ENCODE results near the gene TUBGCP2.

The TUBGCP2 gene

GRCh38 chr10:133308421-133309099 lies at the start of gene TUBGCP2, which contains the start of gene ZNF511:
TSS of gene TUBGCP2 (minus strand) at chr10:133308872. CDS start at chr10:133302941, 5,931 bp downstream.
TSS of gene ZNF511 (plus strand) at chr10:133308914. CDS start at chr10:133308944, 30 bp downstream.
- DNase-seq (ENCODE audit: low spot score) = peak; percentile 96

GRCh38 chr10:133357285-133358161 lies 48.9 kb upstream of the TUBGCP2 start, which contains the start of gene FUOM:
TSS of gene FUOM (minus strand) at chr10:133358019. CDS start at chr10:133358007, 12 bp downstream.
- DNase-seq (ENCODE audit: low spot score) = peak; percentile 95

- DNase-seq (ENCODE audit: low spot score) = no peak
Observed at GRCh38 chr10:133356549-133357284, 48.0 kb upstream of the TUBGCP2 start.

GRCh38 chr10:133355991-133356390 lies 47.3 kb upstream of the TUBGCP2 start:
- no peak for DNase-seq (ENCODE audit: low spot score)

- no peak for DNase-seq (ENCODE audit: low spot score)
Observed at GRCh38 chr10:133355266-133355665, 46.6 kb upstream of the TUBGCP2 start.

GRCh38 chr10:133354672-133355240 lies 46.1 kb upstream of the TUBGCP2 start:
- DNase-seq (ENCODE audit: low spot score) = no peak

GRCh38 chr10:133353988-133354605 lies 45.4 kb upstream of the TUBGCP2 start:
- DNase-seq (ENCODE audit: low spot score) = no peak

- no peak for DNase-seq (ENCODE audit: low spot score)
Observed at GRCh38 chr10:133353202-133353959, 44.7 kb upstream of the TUBGCP2 start.

- no peak for DNase-seq (ENCODE audit: low spot score)
Observed at GRCh38 chr10:133351408-133352318, 43.0 kb upstream of the TUBGCP2 start.

- DNase-seq (ENCODE audit: low spot score) = no peak
Observed at GRCh38 chr10:133350950-133351329, 42.3 kb upstream of the TUBGCP2 start.

- no peak for DNase-seq (ENCODE audit: low spot score)
Observed at GRCh38 chr10:133350283-133350949, 41.7 kb upstream of the TUBGCP2 start.

GRCh38 chr10:133349577-133350011 lies 40.9 kb upstream of the TUBGCP2 start:
- no peak for DNase-seq (ENCODE audit: low spot score)

- DNase-seq (ENCODE audit: low spot score) = no peak
Observed at GRCh38 chr10:133349160-133349568, 40.5 kb upstream of the TUBGCP2 start.

- no peak for DNase-seq (ENCODE audit: low spot score)
Observed at GRCh38 chr10:133347710-133348517, 39.2 kb upstream of the TUBGCP2 start.

GRCh38 chr10:133346413-133346812 lies 37.7 kb upstream of the TUBGCP2 start:
- no peak for DNase-seq (ENCODE audit: low spot score)

- no peak for DNase-seq (ENCODE audit: low spot score)
Observed at GRCh38 chr10:133344236-133344635, 35.6 kb upstream of the TUBGCP2 start.

- no peak for DNase-seq (ENCODE audit: low spot score)
Observed at GRCh38 chr10:133343558-133343957, 34.9 kb upstream of the TUBGCP2 start.

- DNase-seq (ENCODE audit: low spot score) = no peak
Observed at GRCh38 chr10:133342942-133343341, 34.3 kb upstream of the TUBGCP2 start.

Data from GM03348 (cell line).